Activated naive CD8-positive, alpha-beta T cell treated with anti-CD3 and anti-CD28 coated beads for 36 hours (primary cell): Measurements from ENCODE around the gene AIFM2. TPM values are rescaled to one million over a fixed set of nuclear protein-coding genes. Genes with fewer than 3 reads are reported as not detected.
A peak's percentile ranks its signal among the peaks of the same experiment; 100 is the strongest.
"Not testable (repeated sequence)": the region's sequence is repeated elsewhere in the genome, so short reads cannot be mapped to it uniquely, and the experiment has no call there.

Source experiments
- DNase-seq: peaks from one replicate; pipeline ENCODE4 v3.0.0; 2021
- H3K27ac Mint-ChIP-seq: one replicate; pipeline ENCODE4 v1.8.0; 2022; ENCODE audit warnings: mild to moderate bottlenecking, moderate library complexity, mixed read lengths
- H3K27me3 Mint-ChIP-seq: one replicate; pipeline ENCODE4 v1.8.0; 2022; ENCODE audit warnings: mild to moderate bottlenecking, mixed read lengths
- H3K36me3 Mint-ChIP-seq: one replicate; pipeline ENCODE4 v1.8.0; 2021; ENCODE audit warnings: mild to moderate bottlenecking, mixed read lengths
- H3K4me1 Mint-ChIP-seq: one replicate; pipeline ENCODE4 v1.8.0; 2021; ENCODE audit warnings: mixed read lengths
- H3K4me3 Mint-ChIP-seq: one replicate; pipeline ENCODE4 v1.8.0; 2022; ENCODE audit warnings: mild to moderate bottlenecking, moderate library complexity, mixed read lengths
- H3K9me3 Mint-ChIP-seq: one replicate; pipeline ENCODE4 v1.8.0; 2022; ENCODE audit warnings: mixed read lengths
- total RNA-seq, 2 experiments: library from RNA; stranded (reverse); gene quantifications; one replicate each; pipeline ENCODE4 v1.2.3, GENCODE V29; 2021

AIFM2 gene
- total RNA-seq, 2 experiments from 2014 or later, result 9.6 to 10.4 TPM

DNA sequence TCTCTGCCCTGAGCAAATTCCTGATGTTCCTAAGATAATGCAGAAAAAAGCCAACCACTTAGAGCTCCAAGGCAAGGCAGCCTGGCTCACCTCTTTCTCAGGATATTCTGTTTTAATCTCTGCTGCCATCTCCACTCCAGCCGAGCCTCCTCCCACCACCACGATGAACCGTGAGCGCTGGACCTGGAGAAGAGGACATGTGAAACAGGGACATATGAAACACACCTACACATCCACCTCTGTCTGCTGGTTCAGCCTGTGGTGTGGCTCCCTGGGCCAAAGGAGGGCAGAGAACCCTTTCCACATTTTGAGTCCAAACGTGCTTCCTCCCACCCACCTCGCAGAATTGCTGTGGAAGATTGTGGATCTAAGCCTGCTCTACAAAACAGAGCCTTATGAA, 12.2 kb downstream of the AIFM2 start:
- Mint-ChIP-seq H3K36me3 (peaks cover 3% of the 10 kb centered on the region), H3K27ac (no peak overlapping the region), H3K27me3 (no peaks in the 10 kb centered on the region), H3K4me3 (no peak overlapping the region), H3K9me3 (no peaks in the 10 kb centered on the region), H3K4me1 (peaks cover 4% of the 10 kb centered on the region)
- no peak for DNase-seq

DNA sequence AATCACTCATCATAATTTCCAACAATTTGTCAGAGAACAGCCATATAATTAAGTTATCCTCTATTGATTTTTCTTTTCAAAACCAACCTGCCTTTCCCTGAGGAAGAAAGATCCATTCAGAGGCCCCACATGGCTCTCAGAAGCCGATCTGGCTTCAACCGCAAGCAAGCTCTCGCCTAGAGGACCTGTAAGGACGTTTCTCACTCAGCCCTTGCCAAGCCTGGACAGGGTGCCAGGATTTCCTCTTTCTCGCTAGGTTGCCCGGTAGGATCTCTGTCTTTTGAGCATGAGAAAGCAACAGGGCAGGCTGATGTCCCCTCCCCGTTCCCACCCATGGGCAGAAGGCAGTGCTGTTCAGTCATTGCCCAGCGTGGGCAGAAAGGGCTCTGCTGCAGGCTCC, 13.0 kb downstream of the AIFM2 start:
- H3K9me3 Mint-ChIP-seq, result no peaks in the 10 kb centered on the region
- no peak overlapping the region for H3K4me3 Mint-ChIP-seq
- H3K36me3 Mint-ChIP-seq, result peaks cover 3% of the 10 kb centered on the region
- no peaks in the 10 kb centered on the region for H3K27me3 Mint-ChIP-seq
- DNase-seq, result no peak
- peaks cover 4% of the 10 kb centered on the region for H3K4me1 Mint-ChIP-seq
- no peak overlapping the region for H3K27ac Mint-ChIP-seq

DNA sequence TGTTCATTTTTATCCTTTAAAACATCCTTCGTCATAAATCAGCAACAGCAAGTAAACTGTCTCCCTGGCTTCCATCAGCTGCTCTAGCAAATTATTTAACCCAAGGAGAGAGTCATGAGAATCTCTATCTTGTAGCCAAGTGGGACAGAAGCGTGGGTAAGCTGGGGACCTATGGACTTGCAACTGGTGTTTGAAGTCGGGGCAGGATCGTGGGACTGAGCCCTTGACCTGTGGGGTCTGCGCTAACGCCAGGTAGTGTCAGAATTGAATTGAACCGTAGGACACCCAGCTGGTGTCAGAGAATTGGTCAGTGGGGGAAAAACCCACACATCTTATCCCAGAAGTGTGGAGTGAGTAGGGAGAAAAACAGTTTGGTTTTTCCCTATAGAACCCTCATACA, 13.4 kb downstream of the AIFM2 start:
- H3K36me3 Mint-ChIP-seq, result peaks cover 3% of the 10 kb centered on the region
- no peak for DNase-seq
- no peak overlapping the region for H3K27ac Mint-ChIP-seq
- no peaks in the 10 kb centered on the region for H3K27me3 Mint-ChIP-seq
- no peak overlapping the region for H3K4me3 Mint-ChIP-seq
- H3K9me3 Mint-ChIP-seq, result no peaks in the 10 kb centered on the region
- H3K4me1 Mint-ChIP-seq, result peaks cover 4% of the 10 kb centered on the region

DNA sequence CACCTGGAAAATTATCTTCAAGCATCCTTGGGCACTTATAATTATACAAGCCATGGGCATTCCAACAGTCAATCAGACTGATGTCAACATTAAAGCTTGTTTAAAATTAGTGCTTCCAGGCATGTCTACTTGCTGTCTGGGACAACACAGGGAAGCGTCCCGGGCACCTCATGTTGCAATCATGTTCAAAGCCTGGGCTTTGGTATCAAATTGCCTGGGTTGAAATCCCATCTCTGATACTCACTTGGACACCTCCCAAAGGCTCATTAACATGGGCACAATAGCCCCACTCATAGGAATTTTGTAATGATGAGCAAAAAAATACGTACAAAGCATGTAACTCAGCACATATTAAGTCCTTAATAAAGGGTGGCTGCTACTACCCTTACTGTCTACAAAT, 14.4 kb downstream of the AIFM2 start:
- no peak overlapping the region for H3K4me3 Mint-ChIP-seq
- no peaks in the 10 kb centered on the region for H3K27me3 Mint-ChIP-seq
- no peak overlapping the region for H3K27ac Mint-ChIP-seq
- H3K36me3 Mint-ChIP-seq, result peaks cover 2% of the 10 kb centered on the region
- DNase-seq, result no peak
- H3K9me3 Mint-ChIP-seq, result no peaks in the 10 kb centered on the region
- H3K4me1 Mint-ChIP-seq, result peaks cover 4% of the 10 kb centered on the region

DNA sequence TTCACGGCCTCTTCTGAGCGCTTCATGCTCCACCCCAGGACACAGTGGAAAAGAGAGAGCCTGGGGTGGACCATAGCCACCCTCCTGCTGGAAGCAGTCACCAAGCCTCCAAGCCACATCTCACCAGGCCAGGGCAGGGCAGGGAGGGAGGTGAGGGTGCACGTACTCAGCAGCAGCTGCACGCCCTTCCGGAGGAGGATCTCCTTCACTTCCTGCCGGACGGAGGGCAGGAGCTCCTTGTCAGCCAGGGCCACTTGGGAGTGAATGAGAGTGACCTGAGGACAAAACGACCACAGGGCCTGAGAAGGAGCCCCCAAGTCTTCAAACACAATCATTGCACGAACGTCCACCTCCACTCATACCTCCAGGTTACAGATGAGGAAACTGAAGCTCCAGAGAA, 15.0 kb downstream of the AIFM2 start:
- Mint-ChIP-seq H3K9me3 (no peaks in the 10 kb centered on the region), H3K36me3 (peaks cover 2% of the 10 kb centered on the region), H3K4me1 (peaks cover 4% of the 10 kb centered on the region), H3K27ac (no peak overlapping the region), H3K4me3 (no peak overlapping the region), H3K27me3 (no peaks in the 10 kb centered on the region)
- no peak for DNase-seq

DNA sequence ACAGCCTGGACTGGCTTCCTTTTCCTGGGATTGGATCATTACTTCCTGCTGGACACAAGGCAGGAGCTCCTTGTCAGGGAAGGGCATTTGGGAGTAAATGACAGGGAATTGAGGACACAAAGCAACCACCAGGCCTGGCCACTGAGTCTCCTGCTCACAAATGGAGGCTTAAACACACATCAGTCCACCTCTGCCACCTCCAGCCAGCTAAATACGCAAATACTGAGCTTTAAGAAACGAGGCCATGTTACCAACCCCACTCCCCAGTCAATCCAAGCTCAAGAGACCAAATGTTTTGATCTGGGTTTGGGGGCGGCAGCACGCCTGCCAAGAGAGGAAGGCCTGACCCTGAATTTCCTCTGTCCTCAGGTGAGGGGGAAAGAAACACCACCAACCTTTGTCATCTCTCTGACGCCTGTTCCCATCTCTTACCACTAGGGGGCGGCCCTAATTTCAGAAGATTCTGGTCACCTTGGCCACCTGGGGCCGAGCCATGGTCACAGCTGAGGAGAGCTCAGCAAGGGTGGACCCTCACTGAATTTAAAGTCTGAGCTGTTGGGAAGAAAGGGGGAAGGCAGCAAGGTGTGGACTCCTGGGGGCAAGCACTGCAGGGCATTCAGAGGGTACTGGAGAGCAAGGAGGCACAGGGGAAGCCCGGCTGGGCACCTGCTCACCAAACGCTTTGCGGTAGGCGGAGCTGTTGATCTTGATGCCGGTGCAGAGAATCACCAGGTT, 16.5 kb downstream of the AIFM2 start:
- Mint-ChIP-seq H3K27me3 (no peaks in the 10 kb centered on the region), H3K9me3 (no peaks in the 10 kb centered on the region), H3K4me1 (peaks cover 4% of the 10 kb centered on the region), H3K4me3 (no peak overlapping the region), H3K36me3 (peaks cover 4% of the 10 kb centered on the region), H3K27ac (no peak overlapping the region)
- DNase-seq, result peak; percentile 49

DNA sequence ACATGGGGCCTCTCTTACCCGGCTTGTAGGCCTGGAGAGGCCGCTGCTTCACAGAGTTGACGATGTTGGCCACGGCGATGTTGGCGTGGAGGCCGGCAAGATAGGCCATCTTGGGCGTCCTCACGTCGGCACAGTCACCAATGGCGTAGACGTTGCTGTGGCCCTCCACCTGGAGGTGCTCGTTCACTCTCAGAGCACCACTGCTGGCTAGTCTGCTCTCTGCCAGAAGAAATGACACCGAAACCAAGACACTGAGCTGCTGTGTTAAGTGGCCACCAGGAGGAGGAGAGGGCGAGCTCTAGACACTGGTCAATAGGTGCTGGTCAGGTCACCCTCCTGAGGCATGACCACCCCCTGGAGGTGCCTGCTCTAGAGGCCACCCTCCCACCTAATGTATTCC, 17.7 kb downstream of the AIFM2 start:
- no peak for DNase-seq
- H3K9me3 Mint-ChIP-seq, result no peaks in the 10 kb centered on the region
- no peak overlapping the region for H3K4me3 Mint-ChIP-seq
- H3K27me3 Mint-ChIP-seq, result no peaks in the 10 kb centered on the region
- H3K4me1 Mint-ChIP-seq, result peaks cover 4% of the 10 kb centered on the region
- peaks cover 2% of the 10 kb centered on the region for H3K36me3 Mint-ChIP-seq
- H3K27ac Mint-ChIP-seq, result no peak overlapping the region

DNA sequence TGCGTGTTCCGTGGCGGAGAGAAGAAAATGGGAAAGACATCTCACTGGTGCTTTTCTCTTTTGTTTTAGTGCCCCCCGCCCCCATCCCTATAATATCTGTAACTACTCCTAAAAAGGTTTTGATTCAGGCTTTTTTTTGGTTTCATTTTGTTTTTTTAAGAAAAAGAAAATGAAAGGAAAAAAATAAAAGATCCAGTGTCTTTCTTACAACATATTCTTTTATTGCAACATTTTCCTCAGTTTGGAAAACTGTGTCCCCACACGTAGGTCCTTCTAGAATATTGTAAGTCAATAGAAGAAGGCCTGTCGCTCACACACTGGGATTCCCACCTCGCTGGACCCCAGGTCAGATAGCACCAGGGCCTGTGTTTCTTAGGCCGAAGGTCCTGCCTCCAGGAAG, 20.6 kb downstream of the AIFM2 start:
- Mint-ChIP-seq H3K9me3 (no peaks in the 10 kb centered on the region), H3K27ac (peak overlapping the region; percentile 60), H3K4me1 (peaks cover 4% of the 10 kb centered on the region), H3K36me3 (peaks cover 2% of the 10 kb centered on the region), H3K27me3 (no peaks in the 10 kb centered on the region), H3K4me3 (no peak overlapping the region)
- no peak for DNase-seq

DNA sequence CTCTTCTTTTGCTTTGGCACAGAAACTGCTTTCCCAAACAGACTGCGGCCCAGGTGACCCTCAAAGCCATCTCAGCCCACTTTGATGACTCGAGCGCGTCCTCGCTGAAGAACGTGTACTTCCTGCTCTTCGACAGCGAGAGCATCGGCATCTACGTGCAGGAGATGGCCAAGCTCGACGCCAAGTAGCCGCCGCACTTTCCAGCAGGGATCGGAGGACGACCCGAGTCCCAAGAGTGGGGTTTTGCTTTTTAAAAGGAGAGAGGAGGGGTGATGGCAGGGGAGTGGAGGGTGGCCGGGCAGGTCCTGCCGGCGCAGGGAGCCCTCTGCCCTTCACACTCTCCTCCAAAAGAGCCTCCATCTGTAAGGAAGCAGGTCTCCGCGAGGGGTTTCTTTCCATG, 21.1 kb downstream of the AIFM2 start:
- no peaks in the 10 kb centered on the region for H3K9me3 Mint-ChIP-seq
- no peaks in the 10 kb centered on the region for H3K27me3 Mint-ChIP-seq
- peaks cover 2% of the 10 kb centered on the region for H3K36me3 Mint-ChIP-seq
- DNase-seq, result no peak
- no peak overlapping the region for H3K4me3 Mint-ChIP-seq
- no peak overlapping the region for H3K27ac Mint-ChIP-seq
- H3K4me1 Mint-ChIP-seq, result peaks cover 4% of the 10 kb centered on the region

DNA sequence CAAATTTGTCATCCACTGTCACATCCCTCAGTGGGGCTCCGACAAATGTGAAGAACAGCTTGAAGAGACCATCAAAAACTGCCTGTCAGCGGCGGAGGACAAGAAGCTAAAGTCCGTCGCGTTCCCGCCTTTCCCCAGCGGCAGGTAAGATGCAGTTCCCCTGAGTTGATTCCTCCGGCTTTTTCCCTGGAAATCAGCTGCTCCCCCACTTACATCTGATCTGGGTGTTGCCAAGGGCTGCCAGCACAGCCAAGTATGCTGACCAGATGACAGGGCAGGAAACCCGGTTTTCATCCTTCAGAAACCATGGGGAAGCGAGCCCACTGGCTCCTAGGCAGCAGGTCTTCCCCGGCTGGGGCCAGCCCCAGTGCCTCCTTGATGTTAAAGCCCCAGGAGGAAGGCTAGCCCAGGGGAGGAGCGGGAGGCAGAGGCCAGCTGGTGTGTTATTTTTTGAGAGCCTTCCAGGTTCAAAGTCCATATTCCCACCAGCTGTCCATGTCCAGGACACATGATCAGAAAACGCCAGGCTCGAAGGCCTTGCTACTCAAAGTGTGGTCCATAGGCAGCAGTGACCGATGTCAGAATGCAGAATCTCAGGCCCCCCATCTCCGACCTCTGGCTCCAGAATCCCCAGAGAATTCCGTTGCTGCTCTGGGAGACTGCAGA, 23.4 kb downstream of the AIFM2 start:
- peaks cover 3% of the 10 kb centered on the region for H3K4me1 Mint-ChIP-seq
- peaks cover 2% of the 10 kb centered on the region for H3K36me3 Mint-ChIP-seq
- no peak overlapping the region for H3K4me3 Mint-ChIP-seq
- DNase-seq, result no peak
- no peaks in the 10 kb centered on the region for H3K27me3 Mint-ChIP-seq
- no peaks in the 10 kb centered on the region for H3K9me3 Mint-ChIP-seq
- no peak overlapping the region for H3K27ac Mint-ChIP-seq

DNA sequence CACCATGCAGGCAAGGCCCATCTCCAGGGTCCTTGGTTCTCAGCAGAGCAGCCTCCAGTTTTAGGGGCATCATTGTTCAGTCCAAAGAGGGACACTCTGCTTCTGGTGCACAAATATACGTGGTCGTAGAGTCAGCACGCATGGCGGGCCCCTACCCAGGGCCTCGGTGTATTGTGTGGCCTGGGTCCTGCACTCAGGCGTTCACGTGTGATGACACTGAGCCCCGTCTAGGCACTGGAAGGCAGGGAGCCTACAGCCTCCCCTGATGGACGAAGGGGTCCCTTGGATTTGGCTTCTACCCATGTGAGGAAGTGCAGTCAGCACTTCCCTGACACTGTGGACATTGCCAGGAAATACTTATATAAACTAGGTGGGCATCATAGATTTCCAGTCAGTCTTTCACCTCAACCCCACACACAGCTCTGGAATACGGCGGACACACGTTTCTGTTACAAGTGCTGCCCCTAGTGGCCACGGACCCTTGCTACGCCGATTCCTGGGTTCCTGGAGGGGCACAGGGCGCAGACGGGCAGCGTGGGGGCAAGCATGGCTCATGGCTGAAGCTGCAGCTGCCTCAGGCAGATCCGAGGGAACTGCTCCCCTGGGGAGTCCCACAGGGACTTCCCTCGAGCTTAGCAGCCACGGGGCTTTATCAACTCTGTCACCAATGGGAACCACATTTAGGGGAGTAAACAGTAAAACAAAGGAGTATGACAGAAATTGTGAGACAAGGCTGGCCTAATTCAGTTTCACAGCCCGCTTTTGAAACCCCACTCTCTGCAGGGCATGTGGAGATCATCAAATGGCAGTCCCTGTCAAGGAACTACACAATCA, 25.4 kb downstream of the AIFM2 start:
- Mint-ChIP-seq H3K27me3 (no peaks in the 10 kb centered on the region), H3K4me1 (peaks cover 3% of the 10 kb centered on the region), H3K9me3 (no peaks in the 10 kb centered on the region), H3K27ac (peak overlapping the region; percentile 25), H3K36me3 (peaks cover 2% of the 10 kb centered on the region), H3K4me3 (no peak overlapping the region)
- no peak for DNase-seq

DNA sequence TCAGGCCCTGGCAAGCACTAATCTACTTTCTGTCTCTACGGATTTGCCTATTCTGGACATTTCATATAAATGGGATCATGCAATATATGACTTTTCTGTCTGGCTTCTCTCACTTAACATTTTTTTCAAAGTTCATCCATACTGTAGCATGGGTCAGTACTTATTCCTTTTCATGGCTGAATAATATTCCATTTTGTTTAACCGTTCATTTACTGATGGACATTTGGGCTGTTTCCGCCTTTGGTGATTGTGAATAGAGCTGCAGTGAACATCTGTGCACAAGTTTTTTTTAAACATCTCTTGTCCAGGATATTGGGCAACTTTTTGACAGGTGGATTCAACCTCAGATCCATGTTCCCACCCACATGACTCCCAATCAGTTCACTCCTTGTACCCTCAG, 31.0 kb downstream of the AIFM2 start:
- no peak overlapping the region for H3K27ac Mint-ChIP-seq
- H3K27me3 Mint-ChIP-seq, result no peaks in the 10 kb centered on the region
- H3K36me3 Mint-ChIP-seq, result peaks cover 7% of the 10 kb centered on the region
- no peak overlapping the region for H3K4me3 Mint-ChIP-seq
- no peak for DNase-seq
- H3K9me3 Mint-ChIP-seq, result no peaks in the 10 kb centered on the region
- peaks cover 9% of the 10 kb centered on the region for H3K4me1 Mint-ChIP-seq

DNA sequence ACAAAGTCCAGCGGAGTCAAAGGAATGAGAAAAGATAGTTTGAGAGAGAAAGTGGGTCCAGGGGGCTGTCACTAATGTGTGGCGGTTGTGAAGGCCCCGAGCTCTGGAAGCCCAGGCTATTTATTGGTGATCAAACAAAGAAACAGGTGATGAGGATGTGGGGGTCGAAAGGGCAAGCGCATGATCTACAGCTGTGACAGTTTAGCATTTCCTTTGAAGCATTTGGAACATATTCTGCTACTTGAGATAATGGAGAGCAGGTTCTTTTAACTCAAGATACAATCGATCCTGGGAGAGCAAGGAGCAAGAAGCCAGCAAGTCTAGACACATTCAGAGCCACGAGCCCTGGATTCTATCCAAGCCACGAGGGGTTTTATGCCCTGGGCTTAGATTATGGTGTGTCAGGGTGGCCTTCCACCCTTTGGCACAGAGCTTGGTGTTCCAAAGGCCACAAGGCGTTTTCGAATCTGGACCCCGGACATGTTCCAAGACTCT, 31.5 kb downstream of the AIFM2 start:
- not testable (repeated sequence) for H3K4me3 Mint-ChIP-seq, H3K27me3 Mint-ChIP-seq, H3K36me3 Mint-ChIP-seq, H3K9me3 Mint-ChIP-seq, DNase-seq, H3K27ac Mint-ChIP-seq
- peaks cover 12% of the 10 kb centered on the region for H3K4me1 Mint-ChIP-seq

DNA sequence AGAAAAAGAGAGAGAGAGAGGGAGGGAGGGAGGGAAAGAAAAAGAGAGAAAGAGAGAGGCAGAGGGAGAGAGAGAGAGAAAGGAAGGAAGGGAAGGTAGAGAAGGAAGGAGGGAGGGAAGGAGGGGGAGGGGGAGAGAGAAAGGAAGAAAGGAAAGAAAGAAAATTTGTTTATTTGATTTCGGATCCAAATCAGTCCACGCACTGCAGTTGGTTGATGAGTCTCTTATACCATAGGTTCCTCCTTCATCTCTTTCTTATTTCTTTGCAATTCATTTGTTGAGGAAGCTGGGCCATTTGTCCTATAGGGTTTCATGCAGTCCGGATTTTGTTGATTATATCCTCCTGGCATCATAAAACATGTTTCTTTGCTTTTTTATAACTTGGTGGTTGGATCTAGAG, 34.4 kb downstream of the AIFM2 start:
- Mint-ChIP-seq H3K27ac (no peak overlapping the region), H3K9me3 (no peaks in the 10 kb centered on the region)

DNA sequence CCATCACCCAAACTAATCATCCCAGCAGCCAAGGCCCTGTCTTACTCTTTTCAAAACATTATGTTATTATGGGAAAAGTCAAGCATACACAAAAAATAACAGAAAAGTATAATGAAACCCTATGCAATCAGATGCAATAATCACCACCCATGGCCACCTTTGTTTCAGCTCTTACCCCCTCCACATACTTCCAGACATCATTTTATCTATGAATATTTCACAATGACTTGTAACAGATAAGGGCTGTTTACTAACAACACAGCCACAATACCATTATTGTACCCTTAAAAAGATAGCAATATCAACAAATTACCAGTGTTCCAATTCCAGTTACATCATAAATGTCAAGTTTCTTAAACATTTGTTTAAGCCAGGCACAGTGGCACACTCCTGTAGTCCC, 35.2 kb downstream of the AIFM2 start:
- H3K27me3 Mint-ChIP-seq, result no peaks in the 10 kb centered on the region
- no peak overlapping the region for H3K27ac Mint-ChIP-seq
- peaks cover 37% of the 10 kb centered on the region for H3K4me1 Mint-ChIP-seq
- no peak overlapping the region for H3K4me3 Mint-ChIP-seq
- H3K36me3 Mint-ChIP-seq, result peaks cover 13% of the 10 kb centered on the region
- H3K9me3 Mint-ChIP-seq, result no peaks in the 10 kb centered on the region
- no peak for DNase-seq

More for the DNA sequence above, 34.4 kb downstream of the AIFM2 start:
- H3K36me3 Mint-ChIP-seq, result peaks cover 13% of the 10 kb centered on the region
- H3K27me3 Mint-ChIP-seq, result no peaks in the 10 kb centered on the region
- peaks cover 29% of the 10 kb centered on the region for H3K4me1 Mint-ChIP-seq
- no peak overlapping the region for H3K4me3 Mint-ChIP-seq
- DNase-seq, result no peak
